ENCODE results near the gene HDAC2. TPM values are rescaled to one million over a fixed set of nuclear protein-coding genes. Genes with fewer than 3 reads are reported as not detected.

Gene HDAC2
- total and polyA plus RNA-seq, 5 donors from 2014 or later: 46.5 to 80.9 (median 71.5) TPM

GRCh38 chr6:113969888-113970804 is 802 bp downstream of the HDAC2 start:
- ATAC-seq (ENCODE audit: low read depth in 2 of 2) (peak; percentile 20 to 33), DNase-seq (peak; percentile 49 to 57 (median 50))
- H3K27me3 Mint-ChIP-seq: peaks cover 8% of the 10 kb centered on the region
- Histone ChIP-seq H3K27me3 (ENCODE audit: control insufficient read depth, insufficient read depth, low read length) (no peaks in the 10 kb centered on the region), H3K27ac (ENCODE audit: insufficient read depth, low read length, poor library complexity, severe bottlenecking) (peak overlapping the region; percentile 82), H3K9me3 (ENCODE audit: control insufficient read depth in 2 of 2, low read length in 2 of 2) (no peaks in the 10 kb centered on the region), H3K4me3 (ENCODE audit: low read depth, low read length) (peak overlapping the region; percentile 93), H3K4me1 (ENCODE audit: control insufficient read depth, insufficient read depth, low read length, poor library complexity, severe bottlenecking) (peaks cover 29% of the 10 kb centered on the region), H3K36me3 (ENCODE audit: control insufficient read depth, insufficient read depth, low read length) (no peaks in the 10 kb centered on the region)
- H3K9me3 Mint-ChIP-seq: no peaks in the 10 kb centered on the region
- peak overlapping the region; percentile 96 to 99 (median 98) for H3K4me3 Mint-ChIP-seq
- no peaks in the 10 kb centered on the region for H3K36me3 Mint-ChIP-seq
- H3K27ac Mint-ChIP-seq: peak overlapping the region; percentile 82 to 95 (median 95)
- H3K4me1 Mint-ChIP-seq: peaks cover 26 to 57% (median 35%) of the 10 kb centered on the region in 4 donors

- H3K4me3 Mint-ChIP-seq: peak overlapping the region; percentile 96 to 99 (median 98)
- DNase-seq (no peak), ATAC-seq (ENCODE audit: low read depth in 2 of 2) (no peak)
- Histone ChIP-seq H3K27ac (ENCODE audit: insufficient read depth, low read length, poor library complexity, severe bottlenecking) (no peak overlapping the region), H3K4me1 (ENCODE audit: control insufficient read depth, insufficient read depth, low read length, poor library complexity, severe bottlenecking) (peaks cover 29% of the 10 kb centered on the region), H3K9me3 (ENCODE audit: control insufficient read depth in 2 of 2, low read length in 2 of 2) (no peaks in the 10 kb centered on the region), H3K4me3 (ENCODE audit: low read depth, low read length) (peak overlapping the region; percentile 93), H3K27me3 (ENCODE audit: control insufficient read depth, insufficient read depth, low read length) (no peaks in the 10 kb centered on the region), H3K36me3 (ENCODE audit: control insufficient read depth, insufficient read depth, low read length) (no peaks in the 10 kb centered on the region)
- H3K27me3 Mint-ChIP-seq: peaks cover 8% of the 10 kb centered on the region
- H3K27ac Mint-ChIP-seq: peak overlapping the region in 1 of 3 donors; percentile 60
- H3K36me3 Mint-ChIP-seq: no peaks in the 10 kb centered on the region
- H3K4me1 Mint-ChIP-seq: peaks cover 36 to 74% (median 51%) of the 10 kb centered on the region in 4 donors
- H3K9me3 Mint-ChIP-seq: no peaks in the 10 kb centered on the region
Measured at GRCh38 chr6:113968472-113968871, 2.5 kb downstream of the HDAC2 start.

GRCh38 chr6:113967777-113968176 is 3.2 kb downstream of the HDAC2 start:
- DNase-seq (no peak), ATAC-seq (ENCODE audit: low read depth in 2 of 2) (no peak)
- peaks cover 36 to 74% (median 52%) of the 10 kb centered on the region in 4 donors for H3K4me1 Mint-ChIP-seq
- H3K9me3 Mint-ChIP-seq: no peaks in the 10 kb centered on the region
- Histone ChIP-seq H3K27me3 (ENCODE audit: control insufficient read depth, insufficient read depth, low read length) (no peaks in the 10 kb centered on the region), H3K4me3 (ENCODE audit: low read depth, low read length) (peak overlapping the region; percentile 2), H3K27ac (ENCODE audit: insufficient read depth, low read length, poor library complexity, severe bottlenecking) (no peak overlapping the region), H3K9me3 (ENCODE audit: control insufficient read depth in 2 of 2, low read length in 2 of 2) (no peaks in the 10 kb centered on the region), H3K36me3 (ENCODE audit: control insufficient read depth, insufficient read depth, low read length) (no peaks in the 10 kb centered on the region), H3K4me1 (ENCODE audit: control insufficient read depth, insufficient read depth, low read length, poor library complexity, severe bottlenecking) (peaks cover 29% of the 10 kb centered on the region)
- peak overlapping the region; percentile 5 to 99 (median 56) for H3K4me3 Mint-ChIP-seq
- no peaks in the 10 kb centered on the region for H3K36me3 Mint-ChIP-seq
- no peak overlapping the region for H3K27ac Mint-ChIP-seq
- H3K27me3 Mint-ChIP-seq: peaks cover 8% of the 10 kb centered on the region

GRCh38 chr6:113960795-113961194 is 10.2 kb downstream of the HDAC2 start:
- no peaks in the 10 kb centered on the region for H3K9me3 ChIP-seq (ENCODE audit: control insufficient read depth in 2 of 2, low read length in 2 of 2)
- H3K27me3 ChIP-seq (ENCODE audit: control insufficient read depth, insufficient read depth, low read length): no peaks in the 10 kb centered on the region
- H3K4me3 ChIP-seq (ENCODE audit: low read depth, low read length): no peak overlapping the region
- H3K36me3 Mint-ChIP-seq: peaks cover 7% of the 10 kb centered on the region
- H3K36me3 ChIP-seq (ENCODE audit: control insufficient read depth, insufficient read depth, low read length): peaks cover 10% of the 10 kb centered on the region
- no peaks in the 10 kb centered on the region for H3K4me1 ChIP-seq (ENCODE audit: control insufficient read depth, insufficient read depth, low read length, poor library complexity, severe bottlenecking)
- H3K4me3 Mint-ChIP-seq: no peak overlapping the region
- no peak overlapping the region for H3K27ac Mint-ChIP-seq
- ATAC-seq (ENCODE audit: low read depth in 2 of 2): no peak
- H3K4me1 Mint-ChIP-seq: peaks cover 38 to 60% (median 55%) of the 10 kb centered on the region in 4 donors
- no peaks in the 10 kb centered on the region for H3K27me3 Mint-ChIP-seq
- DNase-seq: no peak
- H3K27ac ChIP-seq (ENCODE audit: insufficient read depth, low read length, poor library complexity, severe bottlenecking): no peak overlapping the region
- H3K9me3 Mint-ChIP-seq: no peaks in the 10 kb centered on the region

- no peaks in the 10 kb centered on the region for H3K4me1 ChIP-seq (ENCODE audit: control insufficient read depth, insufficient read depth, low read length, poor library complexity, severe bottlenecking)
- H3K4me3 ChIP-seq (ENCODE audit: low read depth, low read length): no peak overlapping the region
- H3K36me3 ChIP-seq (ENCODE audit: control insufficient read depth, insufficient read depth, low read length): peaks cover 23% of the 10 kb centered on the region
- Mint-ChIP-seq H3K4me1 (peaks cover 28 to 50% (median 41%) of the 10 kb centered on the region in 4 donors), H3K36me3 (peaks cover 14% of the 10 kb centered on the region), H3K27ac (peak overlapping the region in 1 of 3 donors; percentile 89), H3K4me3 (no peak overlapping the region), H3K9me3 (no peaks in the 10 kb centered on the region), H3K27me3 (no peaks in the 10 kb centered on the region)
- ATAC-seq (ENCODE audit: low read depth in 2 of 2): no peak
- H3K9me3 ChIP-seq (ENCODE audit: control insufficient read depth in 2 of 2, low read length in 2 of 2): no peaks in the 10 kb centered on the region
- no peak for DNase-seq
- H3K27ac ChIP-seq (ENCODE audit: insufficient read depth, low read length, poor library complexity, severe bottlenecking): no peak overlapping the region
- no peaks in the 10 kb centered on the region for H3K27me3 ChIP-seq (ENCODE audit: control insufficient read depth, insufficient read depth, low read length)
Measured at GRCh38 chr6:113959235-113959634, 11.7 kb downstream of the HDAC2 start.

DNA sequence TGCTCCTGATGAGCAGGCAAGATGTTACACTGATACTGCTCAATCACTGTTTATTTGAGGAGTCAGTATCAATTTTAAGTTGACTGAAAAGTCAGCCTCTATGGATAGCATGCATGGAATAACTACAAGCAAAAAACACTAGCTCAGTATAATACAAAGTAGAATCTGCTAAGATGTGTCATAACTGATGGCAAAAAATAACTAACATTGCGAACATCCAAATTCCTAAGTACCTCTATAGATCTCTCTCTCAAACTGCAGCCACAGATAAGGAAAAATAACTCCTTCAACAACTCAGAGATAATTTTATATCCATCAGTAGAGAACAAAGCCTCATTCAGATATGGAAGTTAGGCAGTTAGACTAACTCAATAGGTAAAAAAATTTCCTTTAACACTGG is 16.3 kb downstream of the HDAC2 start:
- H3K4me1 Mint-ChIP-seq: peaks cover 8 to 27% (median 11%) of the 10 kb centered on the region in 4 donors
- Histone ChIP-seq H3K4me3 (ENCODE audit: low read depth, low read length) (no peak overlapping the region), H3K9me3 (ENCODE audit: control insufficient read depth in 2 of 2, low read length in 2 of 2) (no peaks in the 10 kb centered on the region), H3K36me3 (ENCODE audit: control insufficient read depth, insufficient read depth, low read length) (peaks cover 46% of the 10 kb centered on the region), H3K27ac (ENCODE audit: insufficient read depth, low read length, poor library complexity, severe bottlenecking) (no peak overlapping the region), H3K27me3 (ENCODE audit: control insufficient read depth, insufficient read depth, low read length) (no peaks in the 10 kb centered on the region), H3K4me1 (ENCODE audit: control insufficient read depth, insufficient read depth, low read length, poor library complexity, severe bottlenecking) (no peaks in the 10 kb centered on the region)
- no peaks in the 10 kb centered on the region for H3K27me3 Mint-ChIP-seq
- no peaks in the 10 kb centered on the region for H3K9me3 Mint-ChIP-seq
- DNase-seq (no peak), ATAC-seq (ENCODE audit: low read depth in 2 of 2) (no peak)
- peaks cover 28% of the 10 kb centered on the region for H3K36me3 Mint-ChIP-seq
- no peak overlapping the region for H3K4me3 Mint-ChIP-seq
- no peak overlapping the region for H3K27ac Mint-ChIP-seq

- no peaks in the 10 kb centered on the region for H3K27me3 Mint-ChIP-seq
- H3K9me3 Mint-ChIP-seq: no peaks in the 10 kb centered on the region
- ATAC-seq (ENCODE audit: low read depth in 2 of 2): no peak
- H3K4me1 ChIP-seq (ENCODE audit: control insufficient read depth, insufficient read depth, low read length, poor library complexity, severe bottlenecking): no peaks in the 10 kb centered on the region
- H3K4me1 Mint-ChIP-seq: peaks cover 0 to 21% (median 7%) of the 10 kb centered on the region in 4 donors
- DNase-seq: no peak
- no peak overlapping the region for H3K27ac Mint-ChIP-seq
- peaks cover 47% of the 10 kb centered on the region for H3K36me3 ChIP-seq (ENCODE audit: control insufficient read depth, insufficient read depth, low read length)
- peaks cover 36% of the 10 kb centered on the region for H3K36me3 Mint-ChIP-seq
- no peaks in the 10 kb centered on the region for H3K27me3 ChIP-seq (ENCODE audit: control insufficient read depth, insufficient read depth, low read length)
- no peak overlapping the region for H3K4me3 Mint-ChIP-seq
- no peak overlapping the region for H3K27ac ChIP-seq (ENCODE audit: insufficient read depth, low read length, poor library complexity, severe bottlenecking)
- no peak overlapping the region for H3K4me3 ChIP-seq (ENCODE audit: low read depth, low read length)
- H3K9me3 ChIP-seq (ENCODE audit: control insufficient read depth in 2 of 2, low read length in 2 of 2): no peaks in the 10 kb centered on the region
Measured at GRCh38 chr6:113953346-113953745, 17.6 kb downstream of the HDAC2 start.

Data from CD4-positive, CD25-positive, alpha-beta regulatory T cell (primary cell).